Gastroesophageal sphincter (tissue), 4 donors: ENCODE results near the gene SLC7A7. TPM values are rescaled to one million over a fixed set of nuclear protein-coding genes. Genes with fewer than 3 reads are reported as not detected.
"Not testable (repeated sequence)": the region's sequence is repeated elsewhere in the genome, so short reads cannot be mapped to it uniquely, and the experiment has no call there.

Experiments
- ATAC-seq: fragments of 150-250 bp; one replicate; pipeline ENCODE4 v1.9.1; 2016; ENCODE audit warnings: mild to moderate bottlenecking, moderate library complexity
- H3K27ac ChIP-seq, 4 donors: fragments of 200-600 bp; sonication (generic) in 3 of 4; 1 replicate in 3 of 4; 2 replicates in 1 of 4; pipeline ENCODE4 v1.5.1; 2016 to 2019
- H3K27me3 ChIP-seq: fragments of 200-600 bp; sonication (generic); one replicate; pipeline ENCODE4 v1.5.1; 2019
- H3K36me3 ChIP-seq, 2 donors: fragments of 200-600 bp; sonication (generic); one replicate each; pipeline ENCODE4 v1.5.1; 2019; ENCODE audit warnings: control low read depth in 1 of 2
- H3K4me1 ChIP-seq, 3 donors: fragments of 200-600 bp; sonication (generic); 1 replicate in 2 of 3; 2 replicates in 1 of 3; pipeline ENCODE4 v1.5.1; 2016 to 2019; ENCODE audit warnings: control low read depth in 2 of 3
- H3K4me3 ChIP-seq, 2 donors: fragments of 200-600 bp; sonication (generic); one replicate each; pipeline ENCODE4 v1.5.1; 2019; ENCODE audit warnings: mild to moderate bottlenecking in 1 of 2, moderate library complexity in 1 of 2
- H3K9me3 ChIP-seq, 3 donors: fragments of 200-600 bp; sonication (generic); one replicate each; pipeline ENCODE4 v1.5.1; 2017 to 2019; ENCODE audit warnings: control low read depth in 2 of 3
- EP300 ChIP-seq: sonication (generic); formaldehyde crosslinking; IDR thresholded peaks from one replicate; pipeline ENCODE4 v1.6.1; 2017; ENCODE audit warnings: antibody characterized with exemption, mild to moderate bottlenecking
- POLR2A ChIP-seq, 2 donors: fragments of 450-650 bp; IDR thresholded peaks; one replicate each; pipeline ENCODE4 v1.6.1; 2017; ENCODE audit warnings: antibody characterized with exemption in 2 of 2, mild to moderate bottlenecking in 2 of 2, moderate library complexity in 1 of 2
- POLR2AphosphoS5 ChIP-seq: sonication (generic); formaldehyde crosslinking; IDR thresholded peaks from one replicate; pipeline ENCODE4 v1.6.1; 2017; ENCODE audit warnings: antibody characterized with exemption
- WGBS, 2 donors: methylation state at CpG; one replicate each; pipeline ENCODE4 v1.1.5; 2018; ENCODE audit warnings: low coverage in 1 of 2; 5-methylcytosine and 5-hydroxymethylcytosine counted together
- total RNA-seq, 4 donors: library from RNA; depleted of rRNA; stranded (reverse); fragments of >200 nt; gene quantifications; one replicate each; pipeline ENCODE4 v1.1.0, GENCODE V29; 2016
- TF ChIP-seq, protein P1 (sequence below), 4 experiments: fragments of 200-600 bp in 2 of 4; fragments of 450-650 bp in 2 of 4; sonication (generic) in 1 of 4; IDR thresholded peaks; one replicate each; pipeline ENCODE4 v1.5.1; 2017 to 2019; ENCODE audit warnings: antibody characterized with exemption in 4 of 4, mild to moderate bottlenecking in 2 of 4, moderate library complexity in 2 of 4

SLC7A7 gene
- total RNA-seq, 4 donors from 2014 or later = 8.1 to 36.6 (median 23.4) TPM

DNA sequence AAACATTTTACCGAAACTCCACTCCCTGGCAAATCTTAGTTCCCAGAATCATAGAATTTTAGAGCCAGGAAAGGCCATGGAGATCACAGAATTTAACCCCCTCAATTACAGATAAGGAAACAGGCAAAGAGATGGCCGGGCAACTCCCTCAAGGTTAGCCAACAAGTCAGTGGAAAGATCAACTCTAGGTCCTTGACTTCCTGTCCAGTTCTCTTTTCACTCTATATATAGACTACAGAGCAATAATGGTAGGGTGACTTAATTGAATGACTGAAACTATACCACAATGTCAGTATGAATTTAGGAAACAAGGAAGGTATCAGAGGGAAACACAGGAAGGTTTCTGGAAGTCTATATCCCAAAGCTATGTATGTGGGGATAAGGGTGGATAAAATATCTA is 37.2 kb downstream of the SLC7A7 start:
- Histone ChIP-seq H3K4me3 (no peak overlapping the region), H3K4me1 (no peaks in the 10 kb centered on the region), H3K27me3 (no peaks in the 10 kb centered on the region), H3K27ac (no peak overlapping the region), H3K36me3 (peaks cover 0 to 16% of the 10 kb centered on the region in 2 donors), H3K9me3 (no peaks in the 10 kb centered on the region)
- no peak for TF ChIP-seq POLR2AphosphoS5
- TF ChIP-seq EP300 = no peak
- TF ChIP-seq, protein P1, sequence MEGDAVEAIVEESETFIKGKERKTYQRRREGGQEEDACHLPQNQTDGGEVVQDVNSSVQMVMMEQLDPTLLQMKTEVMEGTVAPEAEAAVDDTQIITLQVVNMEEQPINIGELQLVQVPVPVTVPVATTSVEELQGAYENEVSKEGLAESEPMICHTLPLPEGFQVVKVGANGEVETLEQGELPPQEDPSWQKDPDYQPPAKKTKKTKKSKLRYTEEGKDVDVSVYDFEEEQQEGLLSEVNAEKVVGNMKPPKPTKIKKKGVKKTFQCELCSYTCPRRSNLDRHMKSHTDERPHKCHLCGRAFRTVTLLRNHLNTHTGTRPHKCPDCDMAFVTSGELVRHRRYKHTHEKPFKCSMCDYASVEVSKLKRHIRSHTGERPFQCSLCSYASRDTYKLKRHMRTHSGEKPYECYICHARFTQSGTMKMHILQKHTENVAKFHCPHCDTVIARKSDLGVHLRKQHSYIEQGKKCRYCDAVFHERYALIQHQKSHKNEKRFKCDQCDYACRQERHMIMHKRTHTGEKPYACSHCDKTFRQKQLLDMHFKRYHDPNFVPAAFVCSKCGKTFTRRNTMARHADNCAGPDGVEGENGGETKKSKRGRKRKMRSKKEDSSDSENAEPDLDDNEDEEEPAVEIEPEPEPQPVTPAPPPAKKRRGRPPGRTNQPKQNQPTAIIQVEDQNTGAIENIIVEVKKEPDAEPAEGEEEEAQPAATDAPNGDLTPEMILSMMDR (IDR thresholded peaks at IDR 0.05) = no peak
- TF ChIP-seq POLR2A (IDR thresholded peaks at IDR 0.05) = no peak
- 78 to 100% methylated on average over 1 of the region's 2 CpGs for WGBS, 2 donors
- no peak for ATAC-seq

DNA sequence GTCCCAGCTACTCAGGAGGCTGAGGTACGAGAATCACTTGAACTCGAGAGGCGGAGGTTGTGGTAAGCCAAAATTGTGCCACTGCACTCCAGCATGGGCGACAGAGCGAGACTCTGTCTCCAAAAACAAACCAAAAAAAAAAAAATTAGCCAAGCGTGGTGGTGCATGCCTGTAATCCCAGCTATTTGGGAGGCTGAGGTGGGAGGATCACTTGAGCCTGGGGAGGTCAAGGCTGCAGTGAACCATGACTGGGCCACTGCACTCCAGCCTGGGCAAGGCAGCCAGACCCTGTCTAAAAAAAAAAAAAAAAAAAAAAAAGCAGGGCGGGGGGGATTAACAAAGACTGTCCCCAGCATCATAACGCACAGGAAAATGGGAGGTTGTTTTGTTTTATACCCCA is 38.4 kb downstream of the SLC7A7 start:
- not testable (repeated sequence) for H3K27me3 ChIP-seq, H3K9me3 ChIP-seq, H3K4me1 ChIP-seq, ATAC-seq, H3K27ac ChIP-seq, H3K4me3 ChIP-seq
- peaks cover 0 to 28% of the 10 kb centered on the region in 2 donors for H3K36me3 ChIP-seq
- 63 to 87% methylated on average over 2 to 3 of the region's 8 CpGs for WGBS, 2 donors

DNA sequence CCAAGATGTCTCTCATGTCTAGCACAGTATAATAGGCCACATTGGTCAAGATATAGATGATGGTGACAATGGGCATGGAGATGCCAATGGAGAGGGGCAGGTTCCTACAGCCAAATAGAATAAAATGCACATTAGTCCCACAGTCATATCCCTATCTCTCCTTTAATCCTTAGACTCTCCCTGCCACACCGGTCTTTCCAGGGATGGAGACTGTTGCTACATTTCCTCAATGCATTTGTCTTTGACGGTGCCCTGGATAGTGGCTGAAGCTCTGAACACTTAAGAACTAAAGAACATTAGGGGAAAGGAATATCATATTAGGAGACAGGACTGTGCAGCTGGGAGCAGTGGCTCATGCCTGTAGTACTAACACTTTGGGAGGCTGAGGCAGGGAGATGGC is 39.0 kb downstream of the SLC7A7 start:
- no peak for ATAC-seq
- 75% methylated on average over 2 of the region's 2 CpGs; no CpG with 5 or more reads in 1 of the 2 donors for WGBS, 2 donors
- no peak overlapping the region for H3K27ac ChIP-seq
- H3K4me1 ChIP-seq = no peaks in the 10 kb centered on the region
- no peaks in the 10 kb centered on the region for H3K27me3 ChIP-seq
- H3K4me3 ChIP-seq = no peak overlapping the region
- TF ChIP-seq, protein P1 (IDR thresholded peaks at IDR 0.05) = no peak
- H3K9me3 ChIP-seq = no peaks in the 10 kb centered on the region
- peaks cover 1 to 35% of the 10 kb centered on the region in 2 donors for H3K36me3 ChIP-seq

DNA sequence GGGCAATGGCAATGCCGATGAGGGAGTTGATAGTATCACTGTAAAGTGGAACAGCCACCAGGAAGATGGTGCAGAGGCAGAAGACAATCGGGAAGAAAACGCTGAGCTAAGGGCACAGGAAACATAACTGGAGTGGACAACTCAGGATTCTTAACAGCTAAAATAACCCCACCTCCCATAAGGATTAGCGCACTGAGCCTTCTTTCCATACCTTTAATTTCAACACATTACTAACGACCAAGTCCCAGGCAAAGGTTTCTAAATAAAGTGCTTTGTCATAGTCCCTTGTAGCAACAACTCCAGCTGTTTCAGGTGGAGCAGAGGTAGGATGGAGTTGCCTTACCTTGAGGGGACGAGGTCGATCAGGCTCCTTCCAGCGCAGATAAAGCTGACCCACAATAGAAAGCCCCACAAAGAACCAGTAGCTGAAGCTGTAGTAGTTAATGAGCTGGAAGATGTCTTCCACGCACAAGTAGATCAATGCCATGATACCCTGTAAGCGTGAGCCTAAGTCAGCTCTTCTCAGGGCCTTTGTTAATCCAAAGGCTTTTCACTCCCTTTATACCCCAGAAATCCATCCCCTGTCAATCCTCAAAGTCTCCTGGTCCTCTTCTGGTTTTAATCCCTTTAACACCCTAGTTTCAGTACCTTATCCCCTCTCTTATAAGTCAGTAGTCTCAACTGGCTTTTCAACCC is 41.1 kb downstream of the SLC7A7 start:
- no peak overlapping the region for H3K4me3 ChIP-seq
- peaks cover 10 to 55% of the 10 kb centered on the region in 2 donors for H3K36me3 ChIP-seq
- no peak for TF ChIP-seq EP300
- TF ChIP-seq POLR2AphosphoS5 = no peak
- no peak for TF ChIP-seq POLR2A (IDR thresholded peaks at IDR 0.05)
- TF ChIP-seq, protein P1 (IDR thresholded peaks at IDR 0.05) = no peak
- no peak overlapping the region for H3K27ac ChIP-seq
- H3K4me1 ChIP-seq = no peaks in the 10 kb centered on the region
- no peak for ATAC-seq
- H3K9me3 ChIP-seq = no peaks in the 10 kb centered on the region
- H3K27me3 ChIP-seq = no peaks in the 10 kb centered on the region
- 84 to 88% methylated on average over 6 to 10 of the region's 10 CpGs for WGBS, 2 donors

DNA sequence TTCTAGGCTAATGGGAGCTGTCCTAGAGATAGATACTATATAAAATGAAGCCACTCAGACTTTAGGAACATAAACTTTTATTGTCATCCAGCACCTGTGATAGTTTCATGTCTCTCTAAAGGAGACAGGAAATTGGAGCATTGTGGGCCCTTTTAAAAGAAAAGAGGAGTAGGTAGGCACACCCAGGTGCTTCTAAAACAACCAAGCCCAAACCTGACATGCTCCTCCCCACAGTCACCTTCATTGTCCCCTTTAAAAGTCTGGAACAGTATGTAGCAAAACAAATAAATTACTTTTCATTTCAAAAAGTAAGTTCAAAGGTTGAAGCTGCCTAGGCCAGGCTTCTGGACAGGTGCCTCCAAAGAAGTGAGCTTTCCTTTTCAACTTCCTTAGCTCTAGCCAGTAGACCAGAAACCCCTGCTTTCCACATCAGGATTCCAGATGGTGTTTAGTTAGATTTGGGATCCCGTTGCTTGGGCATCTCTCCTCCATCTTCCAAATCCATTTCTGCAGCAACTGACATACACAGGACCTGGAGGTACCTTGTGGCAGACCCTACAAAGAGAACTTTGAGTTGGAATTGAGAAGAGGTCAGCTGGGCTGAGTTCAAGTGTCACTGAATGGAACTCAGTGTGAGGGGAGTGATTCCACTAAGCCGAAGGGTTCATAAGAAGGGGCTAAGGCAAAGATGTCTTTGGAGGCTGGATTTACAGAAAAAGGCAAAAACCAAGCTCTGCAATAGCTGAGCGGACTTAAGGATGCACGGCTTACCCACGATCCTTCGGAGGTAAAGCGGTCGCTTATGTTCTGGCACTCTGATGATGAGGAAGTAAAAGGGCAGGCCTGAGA is 41.8 kb downstream of the SLC7A7 start:
- no peaks in the 10 kb centered on the region for H3K27me3 ChIP-seq
- peaks cover 10 to 63% of the 10 kb centered on the region in 2 donors for H3K36me3 ChIP-seq
- no peak for ATAC-seq
- WGBS, 2 donors = 81% methylated on average over 2 to 8 of the region's 8 CpGs
- H3K4me1 ChIP-seq = peaks cover 0 to 1% (median 1%) of the 10 kb centered on the region in 3 donors
- no peak for TF ChIP-seq POLR2AphosphoS5
- TF ChIP-seq, protein P1 (IDR thresholded peaks at IDR 0.05) = no peak
- no peak for TF ChIP-seq POLR2A (IDR thresholded peaks at IDR 0.05)
- no peak for TF ChIP-seq EP300
- no peak overlapping the region for H3K27ac ChIP-seq
- H3K9me3 ChIP-seq = no peaks in the 10 kb centered on the region
- H3K4me3 ChIP-seq = no peak overlapping the region
